Gastroesophageal sphincter (tissue), 3 donors: Measurements from ENCODE around the gene PPP4R4.

Source experiments
- EP300 ChIP-seq: sonication (generic); formaldehyde crosslinking; IDR thresholded peaks from one replicate; pipeline ENCODE4 v1.6.1; 2017; ENCODE audit warnings: antibody characterized with exemption, mild to moderate bottlenecking
- POLR2A ChIP-seq, 2 donors: fragments of 450-650 bp; IDR thresholded peaks; one replicate each; pipeline ENCODE4 v1.6.1; 2017; ENCODE audit warnings: antibody characterized with exemption in 2 of 2, mild to moderate bottlenecking in 2 of 2, moderate library complexity in 1 of 2
- POLR2AphosphoS5 ChIP-seq: sonication (generic); formaldehyde crosslinking; IDR thresholded peaks from one replicate; pipeline ENCODE4 v1.6.1; 2017; ENCODE audit warnings: antibody characterized with exemption
- TF ChIP-seq, protein P1 (sequence below), 4 experiments: fragments of 200-600 bp in 2 of 4; fragments of 450-650 bp in 2 of 4; sonication (generic) in 1 of 4; IDR thresholded peaks; one replicate each; pipeline ENCODE4 v1.5.1; 2017 to 2019; ENCODE audit warnings: antibody characterized with exemption in 4 of 4, mild to moderate bottlenecking in 2 of 4, moderate library complexity in 2 of 4

DNA sequence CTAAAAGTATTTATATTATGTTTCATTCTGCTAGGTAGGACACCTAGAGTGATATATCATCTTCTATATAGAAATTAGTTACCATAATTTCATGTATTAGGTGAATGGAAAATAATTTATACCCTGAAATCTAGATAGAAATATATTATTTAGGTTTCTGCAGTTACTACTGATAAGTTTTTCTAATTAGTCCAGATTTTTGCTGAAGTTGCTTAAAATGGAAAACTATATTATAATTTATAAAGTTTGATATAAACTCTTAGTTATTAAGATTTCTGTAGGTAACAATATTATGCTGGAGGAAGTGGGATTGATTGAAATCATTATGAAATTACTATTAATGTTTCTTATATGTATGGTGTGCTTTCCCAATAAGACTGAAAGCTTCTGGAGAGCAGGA is 62.9 kb downstream of the PPP4R4 start:
- TF ChIP-seq, protein P1, sequence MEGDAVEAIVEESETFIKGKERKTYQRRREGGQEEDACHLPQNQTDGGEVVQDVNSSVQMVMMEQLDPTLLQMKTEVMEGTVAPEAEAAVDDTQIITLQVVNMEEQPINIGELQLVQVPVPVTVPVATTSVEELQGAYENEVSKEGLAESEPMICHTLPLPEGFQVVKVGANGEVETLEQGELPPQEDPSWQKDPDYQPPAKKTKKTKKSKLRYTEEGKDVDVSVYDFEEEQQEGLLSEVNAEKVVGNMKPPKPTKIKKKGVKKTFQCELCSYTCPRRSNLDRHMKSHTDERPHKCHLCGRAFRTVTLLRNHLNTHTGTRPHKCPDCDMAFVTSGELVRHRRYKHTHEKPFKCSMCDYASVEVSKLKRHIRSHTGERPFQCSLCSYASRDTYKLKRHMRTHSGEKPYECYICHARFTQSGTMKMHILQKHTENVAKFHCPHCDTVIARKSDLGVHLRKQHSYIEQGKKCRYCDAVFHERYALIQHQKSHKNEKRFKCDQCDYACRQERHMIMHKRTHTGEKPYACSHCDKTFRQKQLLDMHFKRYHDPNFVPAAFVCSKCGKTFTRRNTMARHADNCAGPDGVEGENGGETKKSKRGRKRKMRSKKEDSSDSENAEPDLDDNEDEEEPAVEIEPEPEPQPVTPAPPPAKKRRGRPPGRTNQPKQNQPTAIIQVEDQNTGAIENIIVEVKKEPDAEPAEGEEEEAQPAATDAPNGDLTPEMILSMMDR (IDR thresholded peaks at IDR 0.05) = no peak
- no peak for TF ChIP-seq POLR2AphosphoS5
- no peak for TF ChIP-seq POLR2A (IDR thresholded peaks at IDR 0.05)
- no peak for TF ChIP-seq EP300
